KMS-11 (cell line): ENCODE results near the gene KRT86.

Experiments used
- H2AFZ ChIP-seq: fragments of 200-600 bp; sonication (generic); 2 replicates; pipeline ENCODE4 v1.6.1; 2016; ENCODE audit warnings: antibody characterized with exemption, mixed run types, low read depth
- H3K27ac ChIP-seq: fragments of 200-600 bp; sonication (generic); 2 replicates; pipeline ENCODE4 v1.6.1; 2016; ENCODE audit warnings: mild to moderate bottlenecking, mixed run types
- H3K27me3 ChIP-seq: fragments of 200-600 bp; sonication (generic); 2 replicates; pipeline ENCODE4 v1.6.1; 2017; ENCODE audit warnings: mild to moderate bottlenecking, low read depth, mixed run types, moderate library complexity; ENCODE audit not compliant: insufficient read depth
- H3K36me3 ChIP-seq: fragments of 200-600 bp; sonication (generic); 2 replicates; pipeline ENCODE4 v1.6.1; 2017; ENCODE audit warnings: mild to moderate bottlenecking, mixed run types; ENCODE audit not compliant: insufficient read depth
- H3K4me1 ChIP-seq: fragments of 200-600 bp; sonication (generic); 2 replicates; pipeline ENCODE4 v1.6.1; 2016; ENCODE audit warnings: mild to moderate bottlenecking, low read depth, mixed run types; ENCODE audit not compliant: poor library complexity, severe bottlenecking
- H3K4me2 ChIP-seq: fragments of 200-600 bp; sonication (generic); 2 replicates; pipeline ENCODE4 v1.7.0; 2016; ENCODE audit warnings: mild to moderate bottlenecking, mixed run types
- H3K4me3 ChIP-seq: fragments of 200-600 bp; sonication (generic); IDR thresholded peaks from 2 replicates; pipeline ENCODE4 v1.6.1; 2017; ENCODE audit warnings: low read depth, low read length, mixed read lengths; ENCODE audit not compliant: insufficient read depth
- H3K79me2 ChIP-seq: fragments of 200-600 bp; sonication (generic); 2 replicates; pipeline ENCODE4 v1.6.1; 2016; ENCODE audit warnings: low read depth, mixed run types; ENCODE audit not compliant: insufficient read depth
- H3K9ac ChIP-seq: fragments of 200-600 bp; sonication (generic); 2 replicates; pipeline ENCODE4 v1.6.1; 2016; ENCODE audit warnings: mild to moderate bottlenecking, mixed run types
- H4K20me1 ChIP-seq: fragments of 200-600 bp; sonication (generic); 2 replicates; pipeline ENCODE4 v1.6.1; 2016; ENCODE audit warnings: mild to moderate bottlenecking, mixed run types; ENCODE audit not compliant: insufficient read depth
- TF ChIP-seq, protein P1 (sequence below): fragments of 200-600 bp; sonication (generic); conservative IDR thresholded peaks from 2 replicates; pipeline ENCODE4 v1.6.1; 2017; ENCODE audit warnings: low read depth, mild to moderate bottlenecking, antibody characterized with exemption, low read length, moderate library complexity, mixed read lengths

Gene KRT86

GRCh38 chr12:52320784-52321400 is 46.4 kb downstream of the KRT86 start, which contains the start of gene KRT83:
Gene KRT83 (minus strand): TSS chr12:52321398. CDS start chr12:52321335, 63 bp downstream.
- TF ChIP-seq, protein P1, sequence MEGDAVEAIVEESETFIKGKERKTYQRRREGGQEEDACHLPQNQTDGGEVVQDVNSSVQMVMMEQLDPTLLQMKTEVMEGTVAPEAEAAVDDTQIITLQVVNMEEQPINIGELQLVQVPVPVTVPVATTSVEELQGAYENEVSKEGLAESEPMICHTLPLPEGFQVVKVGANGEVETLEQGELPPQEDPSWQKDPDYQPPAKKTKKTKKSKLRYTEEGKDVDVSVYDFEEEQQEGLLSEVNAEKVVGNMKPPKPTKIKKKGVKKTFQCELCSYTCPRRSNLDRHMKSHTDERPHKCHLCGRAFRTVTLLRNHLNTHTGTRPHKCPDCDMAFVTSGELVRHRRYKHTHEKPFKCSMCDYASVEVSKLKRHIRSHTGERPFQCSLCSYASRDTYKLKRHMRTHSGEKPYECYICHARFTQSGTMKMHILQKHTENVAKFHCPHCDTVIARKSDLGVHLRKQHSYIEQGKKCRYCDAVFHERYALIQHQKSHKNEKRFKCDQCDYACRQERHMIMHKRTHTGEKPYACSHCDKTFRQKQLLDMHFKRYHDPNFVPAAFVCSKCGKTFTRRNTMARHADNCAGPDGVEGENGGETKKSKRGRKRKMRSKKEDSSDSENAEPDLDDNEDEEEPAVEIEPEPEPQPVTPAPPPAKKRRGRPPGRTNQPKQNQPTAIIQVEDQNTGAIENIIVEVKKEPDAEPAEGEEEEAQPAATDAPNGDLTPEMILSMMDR, result no peak
- H3K4me2 ChIP-seq, result no peak within 1 kb of the TSS
- no peak within 1 kb of the TSS for H3K9ac ChIP-seq
- H3K4me1 ChIP-seq, result no peaks in the 10 kb centered on the region
- H2AFZ ChIP-seq, result no peak within 1 kb of the TSS
- 0 out of 2 replicates have a peak, but pooled peaks cover 7% of the 10 kb centered on the region for H3K27me3 ChIP-seq
- H3K79me2 ChIP-seq, result no peaks in the 10 kb centered on the region
- H3K4me3 ChIP-seq, result no peak within 1 kb of the TSS
- H3K27ac ChIP-seq, result no peak within 1 kb of the TSS
- H3K36me3 ChIP-seq, result no peaks in the 10 kb centered on the region
- H4K20me1 ChIP-seq, result no peaks in the 10 kb centered on the region

DNA sequence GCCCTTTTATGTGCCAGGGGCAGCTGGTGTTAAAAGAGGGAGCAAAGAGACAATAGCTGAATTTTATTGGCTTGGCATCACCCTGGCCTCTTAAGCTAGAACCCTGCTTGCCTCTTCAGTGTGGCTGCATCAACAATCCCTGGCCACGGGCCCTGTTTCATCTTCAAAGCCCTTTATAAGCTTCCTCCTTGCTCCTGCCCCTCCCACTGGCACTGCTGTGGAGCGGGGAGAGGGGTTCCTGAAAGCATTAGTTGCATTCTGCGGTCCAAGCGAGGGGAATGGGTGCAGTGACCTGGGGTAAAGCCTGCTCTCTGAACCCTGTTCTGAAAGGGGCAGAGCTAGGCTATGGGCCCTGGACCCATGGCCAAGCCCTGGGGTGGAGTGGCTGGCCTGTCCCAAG is 47.0 kb downstream of the KRT86 start:
- Histone ChIP-seq H3K4me3 (no peak overlapping the region), H3K4me2 (no peak overlapping the region), H3K27ac (no peak overlapping the region), H2AFZ (no peak overlapping the region), H3K79me2 (no peaks in the 10 kb centered on the region), H3K4me1 (no peaks in the 10 kb centered on the region), H4K20me1 (no peaks in the 10 kb centered on the region), H3K27me3 (0 out of 2 replicates have a peak, but pooled peaks cover 7% of the 10 kb centered on the region), H3K36me3 (no peaks in the 10 kb centered on the region), H3K9ac (no peak overlapping the region)
- TF ChIP-seq, protein P1, result no peak

DNA sequence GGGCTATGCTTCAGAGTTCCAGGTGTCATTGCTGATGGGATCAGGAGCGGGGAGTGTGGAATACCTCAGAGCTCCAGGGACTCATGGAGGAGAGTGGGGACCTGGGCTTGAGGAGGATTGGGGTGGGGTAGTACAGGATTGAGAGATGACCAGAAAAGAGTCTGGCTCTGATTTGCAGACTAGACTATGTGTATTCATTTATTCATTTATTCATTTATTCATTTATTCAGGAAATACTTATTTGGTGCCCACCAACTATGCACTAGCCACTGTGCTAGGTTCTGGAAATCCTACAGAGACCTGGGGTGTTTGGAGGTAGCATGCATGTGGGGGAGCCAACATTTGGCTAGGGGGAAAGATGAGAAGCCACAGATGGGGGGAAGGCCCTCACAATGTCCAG is 47.6 kb downstream of the KRT86 start:
- Histone ChIP-seq H3K27me3 (0 out of 2 replicates have a peak, but pooled peaks cover 7% of the 10 kb centered on the region), H3K79me2 (no peaks in the 10 kb centered on the region), H3K4me2 (no peak overlapping the region), H2AFZ (no peak overlapping the region), H3K27ac (no peak overlapping the region), H4K20me1 (no peaks in the 10 kb centered on the region), H3K4me1 (peaks cover 4% of the 10 kb centered on the region), H3K36me3 (no peaks in the 10 kb centered on the region), H3K9ac (no peak overlapping the region), H3K4me3 (no peak overlapping the region)
- TF ChIP-seq, protein P1, result no peak

GRCh38 chr12:52323001-52323400 is 48.6 kb downstream of the KRT86 start:
- 0 out of 2 replicates have a peak, but pooled peaks cover 7% of the 10 kb centered on the region for H3K27me3 ChIP-seq
- TF ChIP-seq, protein P1, result no peak

More at GRCh38 chr12:52323001-52323400, 48.6 kb downstream of the KRT86 start:
- H3K27ac ChIP-seq, result no peak overlapping the region
- H3K79me2 ChIP-seq, result no peaks in the 10 kb centered on the region
- no peak overlapping the region for H2AFZ ChIP-seq
- no peak overlapping the region for H3K9ac ChIP-seq
- H3K4me1 ChIP-seq, result peaks cover 11% of the 10 kb centered on the region
- no peak overlapping the region for H3K4me3 ChIP-seq
- no peaks in the 10 kb centered on the region for H4K20me1 ChIP-seq
- H3K4me2 ChIP-seq, result no peak overlapping the region
- H3K36me3 ChIP-seq, result no peaks in the 10 kb centered on the region
